ENCODE results near the gene GP1BA.

The GP1BA gene

GRCh38 chr17:4978726-4979125 is 46.6 kb downstream of the GP1BA start:
- DNase-seq = no peak

- peak; percentile 56 for DNase-seq
These were observed 48.7 kb downstream of the GP1BA start for GRCh38 chr17:4980644-4981216.

- DNase-seq = no peak
These were observed 50.2 kb downstream of the GP1BA start for GRCh38 chr17:4982305-4982704.
